Measurements from ENCODE around the gene AHI1.

Gene AHI1

GRCh38 chr6:135497412-135498184 is at the start of gene AHI1:
AHI1 (minus strand) TSS chr6:135497740; CDS start chr6:135492237, 5,503 bp downstream.
- DNase-seq (ENCODE audit: low spot score) = peak; percentile 98

- peak; percentile 15 for DNase-seq (ENCODE audit: low spot score)
These were observed 49.3 kb upstream of the AHI1 start for GRCh38 chr6:135546680-135547418.

GRCh38 chr6:135546206-135546605 is 48.7 kb upstream of the AHI1 start:
- DNase-seq (ENCODE audit: low spot score) = no peak

- DNase-seq (ENCODE audit: low spot score) = peak; percentile 17
These were observed 42.8 kb upstream of the AHI1 start for GRCh38 chr6:135540207-135540840.

- DNase-seq (ENCODE audit: low spot score) = no peak
These were observed 40.3 kb upstream of the AHI1 start for GRCh38 chr6:135537741-135538301.

- peak; percentile 25 for DNase-seq (ENCODE audit: low spot score)
These were observed 38.5 kb upstream of the AHI1 start for GRCh38 chr6:135535989-135536414.

- DNase-seq (ENCODE audit: low spot score) = no peak
These were observed 37.3 kb upstream of the AHI1 start for GRCh38 chr6:135534773-135535380.

GRCh38 chr6:135532559-135532958 is 35.0 kb upstream of the AHI1 start:
- no peak for DNase-seq (ENCODE audit: low spot score)

GRCh38 chr6:135531954-135532490 is 34.5 kb upstream of the AHI1 start:
- no peak for DNase-seq (ENCODE audit: low spot score)

- DNase-seq (ENCODE audit: low spot score) = no peak
These were observed 32.6 kb upstream of the AHI1 start for GRCh38 chr6:135530113-135530512.

GRCh38 chr6:135527960-135528249 is 30.4 kb upstream of the AHI1 start:
- DNase-seq (ENCODE audit: low spot score) = no peak

GRCh38 chr6:135527116-135527959 is 29.8 kb upstream of the AHI1 start:
- no peak for DNase-seq (ENCODE audit: low spot score)

GRCh38 chr6:135525594-135525993 is 28.1 kb upstream of the AHI1 start:
- DNase-seq (ENCODE audit: low spot score) = no peak

GRCh38 chr6:135522965-135523692 is 25.6 kb upstream of the AHI1 start:
- DNase-seq (ENCODE audit: low spot score) = no peak

- DNase-seq (ENCODE audit: low spot score) = no peak
These were observed 23.9 kb upstream of the AHI1 start for GRCh38 chr6:135521431-135521830.

- DNase-seq (ENCODE audit: low spot score) = no peak
These were observed 23.2 kb upstream of the AHI1 start for GRCh38 chr6:135520781-135521180.

GRCh38 chr6:135519348-135519747 is 21.8 kb upstream of the AHI1 start:
- no peak for DNase-seq (ENCODE audit: low spot score)

- DNase-seq (ENCODE audit: low spot score) = no peak
These were observed 20.0 kb upstream of the AHI1 start for GRCh38 chr6:135517527-135517926.

GRCh38 chr6:135514706-135515105 is 17.2 kb upstream of the AHI1 start:
- no peak for DNase-seq (ENCODE audit: low spot score)

- peak; percentile 58 for DNase-seq (ENCODE audit: low spot score)
These were observed 8.9 kb upstream of the AHI1 start for GRCh38 chr6:135506270-135506997.

Data from Ammon's horn (tissue), 1 donor.